ENCODE results near the gene LPGAT1.
"Not testable (repeated sequence)": the region's sequence is repeated elsewhere in the genome, so short reads cannot be mapped to it uniquely, and the experiment has no call there.

The LPGAT1 gene

DNA sequence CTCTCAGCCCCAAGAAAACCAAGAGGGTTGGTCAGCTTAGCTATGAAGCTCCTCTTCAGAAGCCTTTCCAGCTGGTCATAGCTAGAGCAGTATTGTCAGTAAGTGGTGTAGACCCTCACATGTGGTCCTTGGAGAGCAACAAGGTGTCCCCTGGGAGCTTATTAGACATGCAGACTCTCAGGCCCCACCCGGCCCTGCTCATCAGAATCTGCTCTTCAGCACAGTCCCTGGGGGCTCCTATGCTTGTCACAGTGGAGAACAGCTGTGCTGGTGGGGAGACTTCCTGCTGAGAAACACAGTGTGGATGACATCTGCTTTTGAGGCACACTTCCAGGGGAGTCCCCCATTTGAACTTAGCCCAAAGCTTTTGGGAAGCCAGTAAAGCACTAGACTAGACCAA, 133.2 kb downstream of the LPGAT1 start:
- DNase-seq = no peak

DNA sequence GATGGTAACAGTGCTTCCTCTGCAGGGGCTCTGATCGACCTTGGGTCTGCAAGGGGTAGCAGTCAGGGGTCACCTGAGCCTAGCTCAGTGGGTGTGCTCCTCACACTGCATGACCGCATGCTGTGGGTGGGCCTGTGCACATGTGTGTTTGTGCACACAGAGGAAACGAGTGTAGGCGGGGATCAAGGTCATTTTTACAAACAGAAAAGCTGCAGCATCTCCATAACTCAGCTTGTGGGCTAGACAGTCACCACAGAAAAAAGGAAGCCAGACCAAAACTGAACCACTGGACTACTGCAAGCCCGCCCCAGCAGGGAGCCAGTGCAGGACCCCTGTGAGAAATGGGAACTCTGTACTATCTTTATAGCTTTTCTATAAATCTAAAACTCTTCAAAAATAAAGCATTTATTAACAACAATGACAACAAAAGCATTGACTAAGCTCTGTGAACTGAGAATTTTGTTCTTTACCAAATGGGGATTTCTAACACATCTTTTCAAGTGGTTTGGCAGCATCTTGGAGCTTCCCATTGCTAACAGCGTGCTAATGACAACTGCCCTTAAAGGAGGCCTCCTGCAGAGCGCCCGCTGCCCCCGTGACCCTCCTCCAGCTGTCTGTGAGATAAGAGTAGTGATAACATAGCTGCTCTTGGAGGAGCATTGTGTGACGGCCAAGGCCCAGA, 135.3 kb downstream of the LPGAT1 start:
- DNase-seq = no peak

DNA sequence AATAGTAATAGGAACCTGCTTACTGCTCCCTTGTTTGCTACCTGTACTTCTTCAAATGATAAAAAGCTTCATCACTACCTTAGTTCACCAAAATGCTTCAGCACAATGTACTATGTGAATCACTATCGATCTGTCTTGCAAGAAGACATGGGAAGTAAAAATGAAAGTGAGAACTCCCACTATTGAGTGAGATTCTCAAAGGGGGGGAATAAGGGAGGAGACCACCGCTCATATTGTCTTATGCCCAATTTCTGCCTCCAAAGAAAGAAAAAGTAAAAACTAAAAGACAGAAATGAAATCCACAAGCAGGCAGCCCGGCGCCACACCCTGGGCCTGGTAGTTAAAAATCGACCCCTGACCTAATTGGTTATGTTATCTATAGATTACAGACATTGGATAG, 136.7 kb downstream of the LPGAT1 start:
- DNase-seq = not testable (repeated sequence)

Data from stimulated activated CD4-positive, alpha-beta T cell treated with anti-CD3 and anti-CD28 coated beads, Interleukin-4, amount 100 ng/mL, for 1 hour (primary cell).